Stimulated activated CD4-positive, alpha-beta T cell treated with anti-CD3 and anti-CD28 coated beads, TNF-alpha, amount 100 ng/mL, for 1 hour (primary cell): ENCODE results near the gene P2RX6.

Experiments
- DNase-seq, 3 donors: peaks; one replicate each; pipeline ENCODE4 v3.0.0-alpha.2; 2020; ENCODE audit warnings: low read depth in 3 of 3, low spot score in 1 of 3

The P2RX6 gene

GRCh38 chr22:20979940-20980453, 35.0 kb upstream of the P2RX6 start:
- DNase-seq, result no peak

- no peak for DNase-seq
These were observed 34.4 kb upstream of the P2RX6 start for GRCh38 chr22:20980523-20980922.

DNA sequence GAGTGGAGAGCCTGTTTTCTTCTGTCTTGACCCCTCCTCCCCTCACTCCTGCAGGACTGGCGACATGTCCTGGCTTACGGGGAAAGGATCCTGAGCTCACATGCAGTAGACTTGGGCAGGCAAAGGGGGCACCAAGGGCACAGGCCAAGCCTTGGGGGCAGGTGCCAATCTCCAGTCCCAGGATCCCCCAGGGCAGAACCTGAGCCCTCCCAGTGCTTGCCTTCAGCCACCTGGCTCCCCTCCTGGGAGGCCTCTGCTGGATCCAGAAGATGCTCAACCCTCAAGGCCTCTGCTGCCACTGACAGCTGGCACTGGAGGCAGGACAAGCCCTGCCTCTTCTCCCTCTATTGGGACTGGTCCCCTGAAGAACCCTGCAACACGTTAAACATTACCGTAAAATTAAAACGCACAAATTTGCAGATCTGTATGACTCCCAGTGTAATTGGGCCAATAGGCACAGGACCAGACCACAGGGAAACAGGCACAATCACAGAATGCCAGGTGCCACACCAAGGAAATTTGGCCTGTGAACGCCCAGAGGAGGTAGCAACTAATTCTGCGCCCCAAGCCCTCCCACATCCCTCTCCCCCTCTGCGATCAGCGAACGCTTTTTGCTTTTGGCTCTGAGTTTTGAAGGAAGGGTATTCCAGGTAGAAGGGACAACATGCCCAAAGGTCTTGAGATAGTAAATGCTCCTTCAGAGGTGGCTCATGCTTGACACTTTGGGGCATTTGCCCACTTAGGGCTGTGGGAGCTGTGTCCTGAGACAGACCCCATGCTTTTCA, 33.8 kb upstream of the P2RX6 start:
- DNase-seq, result no peak

GRCh38 chr22:20981787-20982562, 33.0 kb upstream of the P2RX6 start, which contains the start of gene LZTR1:
TSS of gene LZTR1 (plus strand) at chr22:20982297. CDS start at chr22:20982372, 75 bp downstream.
- peak in 2 of 3 donors; percentile 25 to 59 for DNase-seq

DNA sequence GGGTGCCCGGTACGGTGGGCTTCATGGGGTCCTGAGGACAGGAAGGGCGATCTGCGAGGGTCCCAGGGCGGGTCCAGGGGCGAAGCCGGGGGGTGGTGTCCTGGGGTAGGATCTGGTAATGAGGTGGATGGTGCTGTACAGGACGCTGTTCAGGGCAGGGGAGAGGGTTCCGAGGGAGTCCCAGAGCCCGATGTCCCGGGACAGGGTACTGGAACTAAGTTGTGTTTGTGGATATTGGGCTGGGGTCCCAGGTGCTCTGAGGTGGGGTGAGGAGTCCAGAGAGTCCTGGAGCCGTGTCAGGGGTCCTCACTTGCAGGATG, 32.4 kb upstream of the P2RX6 start:
- DNase-seq, result no peak

- no peak for DNase-seq
These were observed 31.7 kb upstream of the P2RX6 start for GRCh38 chr22:20983081-20983771.

DNA sequence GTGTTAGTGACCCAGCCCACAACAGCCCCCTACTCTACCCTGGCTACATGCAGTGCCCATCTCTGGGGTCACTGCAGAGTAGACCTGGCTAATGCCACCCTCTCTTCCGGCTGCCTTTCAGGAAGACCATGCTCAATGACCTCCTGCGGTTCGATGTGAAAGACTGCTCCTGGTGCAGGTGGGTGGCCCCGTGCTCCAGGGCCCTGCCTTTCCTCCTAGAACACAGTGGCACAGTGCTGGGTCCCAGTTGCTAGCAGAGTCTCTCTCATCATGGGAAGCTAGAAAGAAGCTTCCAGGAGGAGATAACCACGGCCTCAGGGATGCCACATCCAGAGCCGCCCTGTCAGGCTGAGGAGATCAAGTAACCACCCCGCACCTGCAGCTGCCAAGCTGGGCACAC, 29.2 kb upstream of the P2RX6 start:
- DNase-seq, result no peak

GRCh38 chr22:20986365-20986764, 28.6 kb upstream of the P2RX6 start:
- no peak for DNase-seq

DNA sequence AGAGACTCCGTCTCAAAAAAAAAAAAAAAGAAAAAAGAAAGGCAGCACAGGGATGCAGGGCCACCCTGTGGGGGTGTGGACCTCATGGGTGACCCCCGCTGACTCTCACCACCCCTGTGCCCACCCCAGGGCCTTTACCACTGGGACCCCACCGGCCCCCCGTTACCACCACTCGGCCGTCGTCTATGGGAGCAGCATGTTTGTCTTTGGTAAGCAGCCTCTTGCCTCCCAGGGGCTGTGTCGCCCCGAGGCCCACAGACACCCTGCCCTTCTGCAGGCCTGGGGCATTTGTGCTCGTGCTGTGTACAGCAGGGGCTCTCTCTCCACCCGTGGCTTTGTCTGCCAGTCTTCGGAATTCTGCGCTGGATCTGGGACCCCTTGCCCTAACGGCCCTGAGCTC, 27.6 kb upstream of the P2RX6 start:
- DNase-seq, result no peak

- no peak for DNase-seq
These were observed 26.2 kb upstream of the P2RX6 start for GRCh38 chr22:20988573-20989322.

GRCh38 chr22:20989323-20990138, 25.4 kb upstream of the P2RX6 start:
- no peak for DNase-seq

DNA sequence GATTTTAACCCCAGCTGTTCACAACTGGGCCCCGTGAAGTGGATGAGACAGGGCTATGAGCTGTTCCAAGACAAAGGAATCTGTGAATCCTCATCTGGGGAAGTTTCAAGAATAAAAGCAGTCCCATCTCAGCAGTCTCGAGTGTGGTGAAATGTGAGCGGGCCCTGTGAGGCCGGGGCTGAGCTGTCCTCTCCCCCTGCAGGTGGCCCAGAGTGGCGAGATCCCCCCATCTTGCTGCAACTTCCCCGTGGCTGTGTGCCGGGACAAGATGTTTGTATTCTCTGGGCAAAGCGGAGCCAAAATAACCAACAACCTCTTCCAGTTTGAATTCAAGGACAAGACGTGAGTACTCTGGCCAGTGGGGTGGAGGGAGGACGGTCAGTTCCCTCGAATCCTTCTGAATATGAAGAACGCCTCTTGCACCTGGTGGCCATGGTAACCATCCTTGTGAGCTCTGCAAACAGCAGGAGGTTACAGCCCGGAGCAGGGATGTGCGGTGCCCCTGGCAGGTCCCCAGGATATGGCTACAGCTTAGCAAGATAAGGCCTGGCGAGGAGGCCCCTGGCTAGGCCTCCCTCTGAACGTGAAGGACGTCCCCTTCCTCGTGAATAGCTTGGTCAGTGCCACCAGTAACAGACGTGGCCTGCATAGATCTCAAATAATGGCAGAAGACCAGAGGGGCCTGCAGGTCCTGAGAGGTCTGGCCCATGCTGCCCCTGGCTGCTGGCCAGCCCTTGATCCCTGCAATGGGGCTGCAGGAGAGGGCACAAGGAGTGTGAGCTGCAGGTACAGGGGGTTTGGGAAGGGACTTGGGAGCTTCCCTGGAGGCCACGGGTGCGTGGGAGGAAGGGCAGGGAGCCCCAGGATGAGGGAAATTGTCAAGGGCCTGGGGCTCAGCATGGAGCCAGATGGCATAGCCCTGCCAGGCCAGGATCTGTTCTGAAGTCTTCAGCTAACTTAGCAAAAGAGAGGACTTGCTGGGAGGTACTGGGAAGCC, 24.5 kb upstream of the P2RX6 start:
- DNase-seq, result no peak

DNA sequence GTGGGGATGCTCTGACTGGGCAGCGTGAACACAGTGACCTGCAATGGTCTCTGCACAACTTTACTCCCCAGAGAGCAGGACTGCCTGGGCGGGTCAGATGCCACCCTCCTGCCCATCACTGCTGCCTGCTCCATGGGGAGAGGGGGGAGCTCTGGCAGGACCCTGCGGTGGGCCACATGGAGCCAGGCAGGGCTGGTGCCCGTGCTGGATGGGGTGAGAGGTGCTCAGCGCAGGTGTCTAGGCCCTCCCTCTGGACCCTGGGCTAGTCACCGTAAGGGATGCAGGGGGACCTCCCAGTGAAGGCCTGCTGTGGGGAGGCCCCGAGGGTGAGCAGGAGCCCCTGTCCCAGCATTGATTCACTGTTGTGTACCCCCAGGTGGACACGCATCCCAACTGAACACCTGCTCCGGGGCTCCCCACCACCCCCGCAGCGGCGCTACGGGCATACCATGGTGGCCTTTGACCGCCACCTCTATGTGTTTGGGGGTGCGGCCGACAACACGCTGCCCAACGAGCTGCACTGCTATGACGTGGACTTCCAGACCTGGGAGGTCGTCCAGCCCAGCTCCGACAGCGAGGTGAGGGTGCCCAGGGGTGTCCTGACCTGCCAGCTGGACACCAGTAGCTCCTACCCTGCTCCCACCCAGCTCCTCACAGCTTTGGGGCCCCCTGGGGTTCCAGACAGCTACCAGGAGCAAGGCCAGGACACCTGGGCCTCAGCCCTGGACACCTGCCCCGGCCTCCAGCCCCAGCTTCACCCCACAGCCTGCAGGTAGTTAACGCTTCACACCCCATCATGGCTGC, 23.5 kb upstream of the P2RX6 start:
- no peak for DNase-seq

- no peak for DNase-seq
These were observed 22.9 kb upstream of the P2RX6 start for GRCh38 chr22:20992056-20992442.

DNA sequence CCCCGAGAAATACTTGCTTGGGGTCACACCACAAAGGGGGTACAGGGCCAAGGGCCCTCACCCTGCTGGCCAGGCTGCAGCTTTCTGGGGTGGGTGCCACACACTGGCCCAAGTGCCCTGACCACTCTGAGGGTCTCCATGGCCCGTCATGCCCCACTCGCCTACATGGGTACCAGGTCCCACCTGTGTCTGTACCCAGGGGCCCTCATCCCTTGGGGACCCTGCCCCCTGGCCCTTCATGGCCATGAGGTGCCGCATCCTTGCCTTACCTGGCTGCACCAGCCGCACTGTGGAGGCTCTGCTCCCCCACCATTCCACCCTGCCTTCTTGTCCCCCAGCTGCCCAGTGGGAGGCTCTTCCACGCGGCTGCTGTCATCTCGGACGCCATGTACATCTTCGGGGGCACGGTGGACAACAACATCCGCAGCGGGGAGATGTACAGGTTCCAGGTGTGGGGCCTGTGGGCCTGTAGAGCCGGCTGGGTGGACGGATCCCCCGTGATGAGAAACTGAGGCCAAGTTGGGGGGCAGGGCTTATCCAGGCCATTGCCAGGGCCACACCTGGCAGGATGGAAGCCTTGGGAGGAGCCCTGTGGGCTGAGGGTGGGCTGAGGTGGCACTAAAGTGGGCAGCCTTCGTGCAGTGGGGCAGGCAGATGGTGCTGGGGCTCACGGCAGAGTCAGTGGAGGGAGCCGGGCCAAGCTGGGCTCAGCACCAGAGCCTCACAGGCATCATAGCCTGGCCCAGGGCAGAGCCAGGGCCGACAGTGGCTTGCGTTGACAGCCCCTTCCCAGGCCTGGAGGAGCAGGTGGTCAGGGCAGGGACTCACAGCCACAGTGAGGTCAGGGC, 22.3 kb upstream of the P2RX6 start:
- no peak for DNase-seq

DNA sequence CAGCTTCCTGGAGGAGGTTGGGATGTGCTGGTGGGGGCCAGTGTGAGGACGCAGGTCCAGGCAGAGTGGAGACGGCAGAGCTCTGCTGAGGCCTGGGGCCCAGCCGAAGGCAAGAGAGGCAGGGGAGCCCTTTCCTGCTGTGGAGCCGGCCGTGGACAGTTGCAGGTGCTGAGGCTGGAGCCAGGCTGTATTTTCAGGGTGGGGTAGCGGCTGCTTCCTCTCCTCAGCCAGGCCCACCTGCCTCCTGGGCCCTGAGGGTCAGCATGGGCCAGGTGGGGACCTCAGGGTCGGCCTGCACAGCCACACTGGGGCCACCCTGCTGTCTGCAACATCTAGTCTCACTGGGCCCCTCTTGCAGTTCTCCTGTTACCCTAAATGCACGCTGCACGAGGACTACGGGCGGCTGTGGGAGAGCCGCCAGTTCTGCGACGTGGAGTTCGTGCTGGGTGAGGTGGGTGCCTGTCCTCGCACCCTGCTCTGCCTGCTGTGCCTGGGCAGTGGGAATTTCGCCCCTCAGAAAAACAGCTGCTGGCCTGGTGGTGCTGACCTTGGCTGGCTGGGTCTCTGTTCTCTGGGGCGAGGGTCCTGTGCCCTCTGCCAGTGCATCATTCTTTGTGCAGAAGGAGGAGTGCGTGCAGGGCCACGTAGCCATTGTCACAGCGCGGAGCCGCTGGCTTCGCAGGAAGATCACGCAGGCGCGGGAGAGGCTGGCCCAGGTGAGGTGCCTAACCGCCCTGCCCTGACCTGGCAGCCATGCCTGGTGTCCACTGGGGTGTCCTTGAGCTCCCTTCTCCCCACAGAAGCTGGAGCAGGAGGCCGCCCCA, 21.4 kb upstream of the P2RX6 start:
- no peak for DNase-seq
